ENCODE data around the gene UBTF.

Gene UBTF

GRCh38 chr17:44207319-44207718, 12.2 kb downstream of the UBTF start:
- Histone ChIP-seq H3K36me3 (peaks cover 43% of the 10 kb centered on the region), H3K9me3 (no peaks in the 10 kb centered on the region), H3K4me1 (peaks cover 9% of the 10 kb centered on the region), H3K4me3 (ENCODE audit: low read depth, low read length) (no peak overlapping the region), H3K27me3 (no peaks in the 10 kb centered on the region)
- TF ChIP-seq CTCF (IDR thresholded peaks at IDR 0.05; ENCODE audit: low read depth, low read length), result no peak
- no peak for DNase-seq

- no peak for DNase-seq
- no peak for TF ChIP-seq CTCF (IDR thresholded peaks at IDR 0.05; ENCODE audit: low read depth, low read length)
These were observed 12.7 kb downstream of the UBTF start for GRCh38 chr17:44206825-44207155.

GRCh38 chr17:44205962-44206824, 13.3 kb downstream of the UBTF start:
- Histone ChIP-seq H3K9me3 (no peaks in the 10 kb centered on the region), H3K4me1 (peaks cover 9% of the 10 kb centered on the region), H3K36me3 (peaks cover 37% of the 10 kb centered on the region), H3K4me3 (ENCODE audit: low read depth, low read length) (no peak overlapping the region), H3K27me3 (no peaks in the 10 kb centered on the region)
- no peak for DNase-seq
- TF ChIP-seq CTCF (IDR thresholded peaks at IDR 0.05; ENCODE audit: low read depth, low read length), result peak; percentile 43; the same call in 1 of the 2 replicates

More at GRCh38 chr17:44206825-44207155, 12.7 kb downstream of the UBTF start:
- H3K4me3 ChIP-seq (ENCODE audit: low read depth, low read length), result no peak overlapping the region
- H3K4me1 ChIP-seq, result peaks cover 9% of the 10 kb centered on the region
- H3K27me3 ChIP-seq, result no peaks in the 10 kb centered on the region
- no peaks in the 10 kb centered on the region for H3K9me3 ChIP-seq
- H3K36me3 ChIP-seq, result peaks cover 43% of the 10 kb centered on the region

- Histone ChIP-seq H3K4me1 (peaks cover 3% of the 10 kb centered on the region; the same call in 1 of the 2 replicates), H3K4me3 (ENCODE audit: low read depth, low read length) (no peak overlapping the region), H3K36me3 (peaks cover 23% of the 10 kb centered on the region), H3K9me3 (no peaks in the 10 kb centered on the region), H3K27me3 (no peaks in the 10 kb centered on the region)
- no peak for TF ChIP-seq CTCF (IDR thresholded peaks at IDR 0.05; ENCODE audit: low read depth, low read length)
- no peak for DNase-seq
These were observed 15.0 kb downstream of the UBTF start for GRCh38 chr17:44204441-44204882.

- DNase-seq, result peak; percentile 59
- peak; percentile 80 for TF ChIP-seq CTCF (IDR thresholded peaks at IDR 0.05; ENCODE audit: low read depth, low read length)
- Histone ChIP-seq H3K4me1 (peaks cover 3% of the 10 kb centered on the region; the same call in 1 of the 2 replicates), H3K36me3 (peaks cover 17% of the 10 kb centered on the region), H3K27me3 (no peaks in the 10 kb centered on the region), H3K4me3 (ENCODE audit: low read depth, low read length) (no peak overlapping the region), H3K9me3 (no peaks in the 10 kb centered on the region)
These were observed 15.6 kb downstream of the UBTF start for GRCh38 chr17:44203731-44204440.

GRCh38 chr17:44202756-44203155, 16.7 kb downstream of the UBTF start:
- no peak for TF ChIP-seq CTCF (IDR thresholded peaks at IDR 0.05; ENCODE audit: low read depth, low read length)
- Histone ChIP-seq H3K4me1 (peaks cover 6% of the 10 kb centered on the region), H3K4me3 (ENCODE audit: low read depth, low read length) (no peak overlapping the region), H3K36me3 (peaks cover 8% of the 10 kb centered on the region), H3K9me3 (no peaks in the 10 kb centered on the region), H3K27me3 (no peaks in the 10 kb centered on the region)
- no peak for DNase-seq
